Activated T-helper 17 cell treated with anti-CD3 and anti-CD28 coated beads, Interleukin-2, amount 50 U/mL, for 72 hours (primary cell): ENCODE results near the gene HOXC5. TPM values are rescaled to one million over a fixed set of nuclear protein-coding genes. Genes with fewer than 3 reads are reported as not detected.

Experiments
- ATAC-seq: fragments of 150-1000 bp; cut with Tn5 transposase; replicated peaks from 2 replicates; pipeline ENCODE4 v1.10.0; 2021; ENCODE audit warnings: mild to moderate bottlenecking, moderate library complexity
- H3K27ac Mint-ChIP-seq: one replicate; pipeline ENCODE4 v1.8.0; 2022; ENCODE audit warnings: mixed read lengths
- H3K27me3 Mint-ChIP-seq: one replicate; pipeline ENCODE4 v1.8.0; 2022; ENCODE audit warnings: mixed read lengths
- H3K36me3 Mint-ChIP-seq: one replicate; pipeline ENCODE4 v1.8.0; 2022; ENCODE audit warnings: low read depth, mild to moderate bottlenecking, mixed read lengths
- H3K4me1 Mint-ChIP-seq: one replicate; pipeline ENCODE4 v1.8.0; 2022; ENCODE audit warnings: mixed read lengths
- H3K4me3 Mint-ChIP-seq: one replicate; pipeline ENCODE4 v1.8.0; 2022; ENCODE audit warnings: mild to moderate bottlenecking, mixed read lengths
- H3K9me3 Mint-ChIP-seq: one replicate; pipeline ENCODE4 v1.8.0; 2022; ENCODE audit warnings: mixed read lengths
- total RNA-seq, 2 donors: library from RNA; stranded (reverse); gene quantifications; one replicate each; pipeline ENCODE4 v1.2.3, GENCODE V29; 2022

HOXC5 gene
- total RNA-seq, 2 donors from 2014 or later = not detected

GRCh38 chr12:54000116-54001114, 32.4 kb upstream of the HOXC5 start, which contains the start of gene HOXC9:
Gene HOXC9 (plus strand): TSS chr12:54000161. CDS start chr12:54000189, 28 bp downstream.
- H3K9me3 Mint-ChIP-seq = no peaks in the 10 kb centered on the region
- H3K27me3 Mint-ChIP-seq = peaks cover 82% of the 10 kb centered on the region
- peak within 1 kb of the TSS; percentile 17 for H3K4me3 Mint-ChIP-seq
- peaks cover 5% of the 10 kb centered on the region for H3K4me1 Mint-ChIP-seq
- H3K27ac Mint-ChIP-seq = no peak within 1 kb of the TSS
- no peak for ATAC-seq
- H3K36me3 Mint-ChIP-seq = no peaks in the 10 kb centered on the region

- no peaks in the 10 kb centered on the region for H3K9me3 Mint-ChIP-seq
- H3K4me1 Mint-ChIP-seq = peaks cover 9% of the 10 kb centered on the region
- H3K27ac Mint-ChIP-seq = no peak overlapping the region
- no peak overlapping the region for H3K4me3 Mint-ChIP-seq
- H3K36me3 Mint-ChIP-seq = no peaks in the 10 kb centered on the region
- H3K27me3 Mint-ChIP-seq = peaks cover 83% of the 10 kb centered on the region
- ATAC-seq = no peak
Measured at GRCh38 chr12:54001283-54002187, 31.3 kb upstream of the HOXC5 start.

DNA sequence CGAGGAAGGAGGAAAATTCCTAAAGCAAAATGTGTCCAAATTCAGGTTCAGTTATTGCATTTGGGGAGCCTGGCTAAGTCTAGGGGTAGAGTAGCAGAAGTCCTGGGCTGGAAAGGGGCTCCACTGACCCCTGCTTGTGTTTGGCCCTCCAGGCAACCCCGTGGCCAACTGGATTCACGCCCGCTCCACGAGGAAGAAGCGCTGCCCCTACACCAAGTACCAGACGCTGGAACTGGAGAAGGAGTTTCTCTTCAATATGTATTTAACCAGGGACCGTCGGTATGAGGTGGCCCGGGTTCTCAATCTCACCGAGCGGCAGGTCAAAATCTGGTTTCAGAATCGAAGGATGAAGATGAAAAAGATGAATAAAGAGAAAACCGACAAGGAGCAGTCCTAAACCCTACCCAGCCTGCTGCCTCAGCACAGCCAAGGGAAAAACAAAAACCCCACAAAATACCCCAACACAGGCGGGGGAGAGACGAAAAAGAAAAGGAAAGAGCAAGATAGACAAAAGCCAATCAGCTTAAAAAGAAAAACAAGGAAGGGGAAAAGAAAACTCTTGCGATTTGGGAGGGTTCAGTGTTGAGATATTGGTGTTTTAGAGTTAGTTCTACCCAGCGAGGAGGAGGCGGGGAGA, 30.5 kb upstream of the HOXC5 start:
- no peaks in the 10 kb centered on the region for H3K9me3 Mint-ChIP-seq
- no peak overlapping the region for H3K4me3 Mint-ChIP-seq
- H3K27me3 Mint-ChIP-seq = peaks cover 83% of the 10 kb centered on the region
- ATAC-seq = no peak
- H3K36me3 Mint-ChIP-seq = no peaks in the 10 kb centered on the region
- H3K4me1 Mint-ChIP-seq = peaks cover 8% of the 10 kb centered on the region
- H3K27ac Mint-ChIP-seq = no peak overlapping the region

- H3K4me1 Mint-ChIP-seq = peaks cover 4% of the 10 kb centered on the region
- H3K9me3 Mint-ChIP-seq = no peaks in the 10 kb centered on the region
- no peak overlapping the region for H3K4me3 Mint-ChIP-seq
Measured at GRCh38 chr12:54002915-54003389, 29.9 kb upstream of the HOXC5 start.

GRCh38 chr12:54003625-54004024, 29.2 kb upstream of the HOXC5 start:
- Mint-ChIP-seq H3K27me3 (peaks cover 80% of the 10 kb centered on the region), H3K36me3 (no peaks in the 10 kb centered on the region), H3K4me3 (no peak overlapping the region), H3K9me3 (no peaks in the 10 kb centered on the region), H3K4me1 (peaks cover 4% of the 10 kb centered on the region), H3K27ac (no peak overlapping the region)
- no peak for ATAC-seq

More at GRCh38 chr12:54002915-54003389, 29.9 kb upstream of the HOXC5 start:
- H3K27ac Mint-ChIP-seq = no peak overlapping the region
- no peaks in the 10 kb centered on the region for H3K36me3 Mint-ChIP-seq
- peaks cover 82% of the 10 kb centered on the region for H3K27me3 Mint-ChIP-seq
- no peak for ATAC-seq

- peaks cover 4% of the 10 kb centered on the region for H3K4me1 Mint-ChIP-seq
- no peaks in the 10 kb centered on the region for H3K9me3 Mint-ChIP-seq
Measured at GRCh38 chr12:54004063-54004840, 28.6 kb upstream of the HOXC5 start.

DNA sequence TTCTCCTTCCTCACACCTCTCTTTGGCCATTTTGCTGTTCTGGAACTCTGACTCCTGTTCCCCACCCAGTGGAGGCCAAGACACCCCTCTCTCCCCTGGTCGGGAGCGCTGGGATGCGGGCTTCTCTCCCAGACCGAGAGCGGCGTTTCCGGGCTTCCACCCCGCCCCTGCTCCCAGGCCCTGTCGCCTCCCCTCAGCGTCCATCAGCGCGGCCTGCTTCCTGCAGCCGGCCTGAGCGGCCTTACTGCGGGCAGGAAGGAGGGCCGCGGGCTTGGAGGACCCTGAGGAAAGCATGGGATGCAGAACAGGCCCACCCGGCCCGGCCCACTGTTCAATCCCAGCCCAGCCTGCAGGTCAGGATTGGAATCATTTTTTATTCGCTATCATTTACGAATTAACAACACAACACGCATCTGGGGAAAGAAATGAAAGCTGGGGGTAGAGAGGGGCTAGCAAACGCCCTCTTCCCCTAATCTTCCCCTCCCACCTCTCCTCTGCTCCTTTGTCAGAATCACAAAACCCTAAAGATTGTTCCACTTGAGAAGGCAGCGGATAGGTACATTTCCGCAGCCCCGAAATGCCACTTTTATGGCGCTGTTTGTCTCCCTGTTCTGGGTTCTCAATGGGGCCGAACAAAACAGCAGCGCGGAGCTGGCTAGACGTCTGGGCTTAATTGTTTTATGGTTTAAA, 27.9 kb upstream of the HOXC5 start:
- Mint-ChIP-seq H3K4me1 (peaks cover 4% of the 10 kb centered on the region), H3K27me3 (peaks cover 78% of the 10 kb centered on the region), H3K4me3 (peak overlapping the region; percentile 65), H3K27ac (no peak overlapping the region), H3K36me3 (no peaks in the 10 kb centered on the region), H3K9me3 (no peaks in the 10 kb centered on the region)
- ATAC-seq = no peak

More at GRCh38 chr12:54004063-54004840, 28.6 kb upstream of the HOXC5 start:
- no peak overlapping the region for H3K27ac Mint-ChIP-seq
- H3K4me3 Mint-ChIP-seq = no peak overlapping the region
- H3K27me3 Mint-ChIP-seq = peaks cover 77% of the 10 kb centered on the region
- H3K36me3 Mint-ChIP-seq = no peaks in the 10 kb centered on the region
- ATAC-seq = no peak

DNA sequence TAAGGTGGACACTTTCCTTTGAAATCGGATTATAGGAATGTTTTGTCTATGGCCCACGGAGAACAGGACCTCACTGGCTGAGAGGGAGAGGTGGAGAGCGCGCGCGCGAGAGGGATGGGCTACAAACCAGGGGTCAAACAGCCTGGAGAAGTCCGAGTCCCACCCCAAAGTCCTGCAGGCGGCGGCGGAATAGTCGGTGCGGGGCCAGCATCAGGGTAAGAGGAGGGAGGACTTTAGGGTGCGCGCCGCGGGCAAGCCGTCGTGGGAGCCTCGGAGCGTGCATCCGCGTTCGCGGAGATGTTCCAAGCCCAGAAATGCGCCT, 27.4 kb upstream of the HOXC5 start:
- no peaks in the 10 kb centered on the region for H3K36me3 Mint-ChIP-seq
- no peak overlapping the region for H3K27ac Mint-ChIP-seq
- H3K4me1 Mint-ChIP-seq = peaks cover 4% of the 10 kb centered on the region
- no peaks in the 10 kb centered on the region for H3K9me3 Mint-ChIP-seq
- H3K27me3 Mint-ChIP-seq = peaks cover 81% of the 10 kb centered on the region
- ATAC-seq = no peak
- peak overlapping the region; percentile 65 for H3K4me3 Mint-ChIP-seq

DNA sequence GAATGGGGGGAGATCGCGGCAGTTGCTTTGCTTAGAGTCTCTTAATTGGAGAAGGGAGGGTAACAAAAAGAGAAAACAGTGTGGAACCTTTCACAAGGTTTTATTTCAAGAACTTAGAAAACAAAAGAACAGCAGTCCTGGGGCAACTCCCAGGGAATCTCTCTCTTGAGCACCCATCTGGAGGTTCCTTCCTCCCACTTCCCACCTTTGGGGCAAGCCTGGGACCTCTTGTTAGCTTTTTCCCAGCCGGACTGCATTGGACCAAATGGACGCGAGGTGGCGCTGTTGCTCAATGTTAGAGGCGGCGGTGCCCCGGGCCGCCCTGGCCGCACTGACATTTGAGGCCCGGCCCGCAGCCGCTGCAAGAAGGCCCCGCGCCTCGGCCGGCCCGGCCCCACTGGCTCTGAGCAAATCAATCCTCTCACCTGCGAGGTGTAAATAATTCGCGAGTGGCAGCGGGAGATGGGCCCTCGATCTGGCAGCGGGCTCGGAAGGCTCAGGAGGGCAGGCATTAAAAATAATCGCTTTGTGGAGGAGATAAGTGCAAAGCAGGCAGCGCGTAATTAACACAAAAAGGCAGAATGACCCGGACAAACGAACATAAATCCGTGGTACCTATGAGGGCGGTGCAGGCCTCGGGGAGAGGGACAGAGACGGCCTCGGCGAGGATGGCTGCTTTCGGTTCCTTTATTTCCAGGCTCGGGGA, 26.8 kb upstream of the HOXC5 start:
- H3K9me3 Mint-ChIP-seq = no peaks in the 10 kb centered on the region

GRCh38 chr12:54006559-54007220, 26.2 kb upstream of the HOXC5 start:
- no peak for ATAC-seq
- Mint-ChIP-seq H3K27ac (no peak overlapping the region), H3K4me1 (peaks cover 13% of the 10 kb centered on the region), H3K9me3 (no peaks in the 10 kb centered on the region), H3K4me3 (peak overlapping the region; percentile 65), H3K36me3 (no peaks in the 10 kb centered on the region), H3K27me3 (peaks cover 84% of the 10 kb centered on the region)

More for the DNA sequence above, 26.8 kb upstream of the HOXC5 start:
- Mint-ChIP-seq H3K27ac (no peak overlapping the region), H3K4me1 (peaks cover 6% of the 10 kb centered on the region), H3K36me3 (no peaks in the 10 kb centered on the region), H3K4me3 (peak overlapping the region; percentile 65), H3K27me3 (peaks cover 84% of the 10 kb centered on the region)
- ATAC-seq = peak; percentile 84

GRCh38 chr12:54007538-54008259, 25.2 kb upstream of the HOXC5 start:
- H3K27ac Mint-ChIP-seq = no peak overlapping the region

DNA sequence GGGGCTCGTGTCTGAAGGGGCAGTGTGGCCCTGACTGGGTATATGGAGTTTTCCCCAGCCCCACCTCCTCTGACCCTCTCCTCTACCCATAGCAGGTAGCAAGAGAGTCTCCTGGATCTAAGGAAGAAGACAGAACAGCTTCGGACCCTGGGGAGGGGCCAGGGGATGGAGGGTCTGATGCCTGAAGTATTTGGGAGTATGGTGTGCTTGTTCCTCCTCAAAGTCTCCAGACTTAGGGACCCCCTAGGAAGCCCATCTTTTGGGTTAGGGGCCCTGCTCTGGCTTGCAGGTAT, 24.6 kb upstream of the HOXC5 start:
- ATAC-seq = no peak
- H3K36me3 Mint-ChIP-seq = no peaks in the 10 kb centered on the region
- H3K27me3 Mint-ChIP-seq = peaks cover 84% of the 10 kb centered on the region
- H3K27ac Mint-ChIP-seq = no peak overlapping the region
- H3K9me3 Mint-ChIP-seq = no peaks in the 10 kb centered on the region
- H3K4me3 Mint-ChIP-seq = peak overlapping the region; percentile 20
- peaks cover 13% of the 10 kb centered on the region for H3K4me1 Mint-ChIP-seq

More at GRCh38 chr12:54007538-54008259, 25.2 kb upstream of the HOXC5 start:
- ATAC-seq = no peak
- H3K4me3 Mint-ChIP-seq = no peak overlapping the region
- H3K4me1 Mint-ChIP-seq = peaks cover 13% of the 10 kb centered on the region
- H3K36me3 Mint-ChIP-seq = no peaks in the 10 kb centered on the region
- H3K27me3 Mint-ChIP-seq = peaks cover 84% of the 10 kb centered on the region
- H3K9me3 Mint-ChIP-seq = no peaks in the 10 kb centered on the region
